NCI-H1417 treated with DMSO at 0.1 percent for 48 hours (cell line): ENCODE data around the gene M1AP.

Source experiments
- DNase-seq: peaks from one replicate; lab custom pipeline; 2025; lab: John Stamatoyannopoulos, UW

Gene M1AP

DNA sequence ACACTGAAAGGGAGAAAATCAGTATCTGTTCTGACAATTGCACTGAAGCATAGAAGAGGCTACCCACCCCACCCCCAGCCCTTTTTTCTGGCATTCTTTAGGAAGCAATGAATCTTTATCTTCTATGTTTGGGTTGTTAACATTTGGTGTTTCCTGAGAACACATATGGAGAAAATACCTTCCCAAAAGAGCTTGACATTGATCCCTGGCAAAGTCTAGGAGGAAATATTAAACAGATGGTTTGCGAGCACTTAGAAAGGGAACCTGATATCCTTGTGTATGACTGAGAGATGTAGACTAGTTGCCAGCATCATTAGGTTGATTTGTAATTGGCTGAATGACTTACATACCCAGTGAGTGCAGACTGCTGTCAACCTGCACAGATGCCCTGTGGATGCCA, 50.7 kb downstream of the M1AP start:
- no peak for DNase-seq

DNA sequence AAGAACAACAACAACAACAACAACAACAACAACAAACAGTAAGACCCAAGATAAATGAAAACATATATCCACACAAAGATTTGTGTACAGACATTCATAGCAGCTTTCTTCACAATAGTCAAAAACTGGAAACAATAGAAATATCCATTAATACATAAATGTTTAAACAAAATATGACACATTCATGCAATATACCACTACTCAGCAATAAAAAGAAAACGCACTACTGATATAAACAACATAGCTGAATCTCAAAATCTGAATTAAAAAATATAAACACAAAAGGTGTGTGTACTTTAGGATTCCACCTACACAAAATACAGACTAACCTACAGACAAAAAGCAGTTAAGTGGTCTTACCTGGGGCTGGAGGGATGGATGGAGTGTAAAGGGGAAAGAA, 51.5 kb downstream of the M1AP start:
- DNase-seq, result no peak

DNA sequence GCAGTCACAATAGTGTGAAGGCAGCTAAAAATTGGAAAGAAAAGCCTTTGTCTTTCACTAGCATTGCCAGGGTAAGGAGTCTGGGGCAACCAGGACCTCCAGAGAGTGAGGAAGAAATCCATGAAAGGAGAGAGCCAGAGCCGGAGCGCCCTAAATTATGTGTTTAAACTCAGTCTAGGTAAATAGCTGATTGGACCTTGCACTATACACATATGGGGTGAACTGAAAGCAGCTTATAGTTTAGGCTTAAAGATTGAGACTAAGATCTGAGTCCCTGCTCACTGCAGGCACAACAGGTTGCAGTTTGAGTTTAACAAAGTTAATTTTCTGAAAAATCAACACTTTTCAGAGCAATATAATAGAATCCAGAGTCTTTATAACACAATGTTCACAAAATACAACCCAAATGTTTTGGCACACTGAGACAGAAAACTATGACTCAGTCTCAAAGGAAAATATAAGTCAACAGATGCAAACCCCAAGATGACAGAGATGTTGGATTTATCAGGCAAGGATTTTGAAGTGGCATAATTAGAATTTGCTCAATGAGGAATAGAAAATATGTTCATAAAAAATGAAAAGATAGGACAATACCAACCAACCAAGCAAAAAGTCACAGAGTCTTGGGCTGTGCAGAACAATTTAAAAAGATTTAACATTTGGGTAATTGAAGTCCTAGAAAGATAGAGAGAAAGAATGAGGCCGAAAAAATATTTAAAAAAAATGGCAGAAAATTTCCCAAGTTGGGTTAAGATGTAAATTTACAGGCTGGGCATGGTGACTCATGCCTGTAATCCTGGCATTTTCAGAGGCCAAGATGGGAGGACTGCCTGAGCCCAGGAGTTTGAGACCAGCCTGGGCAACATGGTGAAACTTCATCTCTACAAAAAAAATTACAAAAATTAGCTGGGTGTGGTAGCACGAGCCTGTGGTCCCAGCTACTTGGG, 54.0 kb downstream of the M1AP start:
- DNase-seq, result no peak

DNA sequence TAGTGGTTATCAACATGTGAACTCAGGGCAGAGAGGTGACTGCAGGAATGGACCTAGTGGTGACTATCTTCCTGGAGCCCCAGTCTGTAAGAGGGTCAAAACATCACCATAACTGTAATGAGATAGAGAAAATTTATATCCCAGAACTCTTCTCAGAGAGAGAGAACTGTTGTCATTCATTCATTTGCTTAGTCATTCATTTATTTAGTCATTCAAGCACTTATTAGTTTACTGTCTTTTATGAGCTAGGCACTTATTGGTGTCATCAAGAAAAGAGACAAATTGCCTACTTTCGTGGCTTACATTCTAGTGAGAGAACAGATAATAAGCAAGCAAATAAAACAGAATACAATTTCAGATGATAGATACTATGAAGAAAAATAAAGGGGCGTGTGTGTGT, 59.5 kb downstream of the M1AP start:
- no peak for DNase-seq

DNA sequence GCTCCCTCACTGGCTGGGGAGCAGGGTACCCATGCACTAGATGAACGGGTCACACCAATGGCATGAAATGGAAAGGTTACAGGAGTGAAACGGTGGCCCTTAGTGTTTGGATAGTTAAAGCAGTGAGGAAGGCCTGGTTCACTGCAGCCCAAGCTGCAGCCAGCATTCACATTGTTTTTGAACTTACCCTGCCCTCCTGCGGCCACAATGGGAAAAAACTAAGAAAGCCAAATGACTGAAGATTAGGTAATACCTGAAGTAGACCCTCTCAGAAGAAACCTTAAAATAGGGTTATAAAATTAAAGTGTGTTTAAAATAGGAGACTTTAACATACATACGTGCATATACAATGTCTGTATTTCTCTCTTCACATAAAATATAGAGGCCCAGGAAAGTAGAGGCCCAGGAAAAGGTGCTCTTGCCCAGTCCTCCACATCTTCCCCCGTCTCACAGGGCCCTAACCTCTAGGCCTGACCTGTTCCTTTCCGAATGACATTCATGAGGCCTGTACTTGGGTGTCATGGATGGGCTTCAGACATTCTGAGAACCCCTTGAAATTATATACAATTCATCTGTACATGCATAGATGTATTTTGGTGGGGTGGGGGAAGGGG, 60.4 kb downstream of the M1AP start:
- no peak for DNase-seq

DNA sequence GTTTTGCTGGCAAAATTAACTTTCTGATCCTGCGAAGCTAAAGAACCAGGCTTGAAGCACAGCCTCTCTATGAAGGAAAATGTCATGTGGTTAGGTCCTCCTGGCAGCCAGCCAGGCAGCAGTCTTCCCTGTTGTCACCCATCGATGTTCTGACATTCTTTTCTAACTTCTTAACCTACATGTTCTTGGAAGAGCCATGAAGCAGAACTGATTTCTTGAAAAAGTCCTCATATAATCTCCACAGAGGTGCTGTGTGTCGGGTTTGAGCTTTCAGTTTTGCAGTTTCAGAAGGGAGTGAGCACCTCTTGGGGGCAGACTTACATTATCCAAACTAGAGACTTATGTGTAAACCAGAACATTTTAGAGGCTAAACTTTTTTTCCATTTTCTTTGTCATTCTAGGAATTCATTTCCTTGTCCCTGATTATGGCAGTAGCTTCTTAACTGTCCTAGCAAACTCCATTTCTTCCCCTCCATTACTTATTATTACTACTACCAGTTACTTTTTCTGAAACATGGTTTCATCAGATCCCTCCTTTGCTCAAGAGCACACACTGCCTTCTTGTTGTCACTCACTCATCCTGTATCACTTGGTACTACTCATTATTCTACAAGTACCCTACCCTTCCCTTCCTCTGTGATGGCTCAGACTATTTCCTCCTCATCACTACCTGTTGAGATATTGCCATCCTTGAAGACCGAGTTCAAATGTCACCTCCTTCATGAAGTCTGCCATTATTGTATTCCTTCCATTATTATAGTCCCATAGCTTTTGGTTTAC, 62.5 kb downstream of the M1AP start:
- no peak for DNase-seq

DNA sequence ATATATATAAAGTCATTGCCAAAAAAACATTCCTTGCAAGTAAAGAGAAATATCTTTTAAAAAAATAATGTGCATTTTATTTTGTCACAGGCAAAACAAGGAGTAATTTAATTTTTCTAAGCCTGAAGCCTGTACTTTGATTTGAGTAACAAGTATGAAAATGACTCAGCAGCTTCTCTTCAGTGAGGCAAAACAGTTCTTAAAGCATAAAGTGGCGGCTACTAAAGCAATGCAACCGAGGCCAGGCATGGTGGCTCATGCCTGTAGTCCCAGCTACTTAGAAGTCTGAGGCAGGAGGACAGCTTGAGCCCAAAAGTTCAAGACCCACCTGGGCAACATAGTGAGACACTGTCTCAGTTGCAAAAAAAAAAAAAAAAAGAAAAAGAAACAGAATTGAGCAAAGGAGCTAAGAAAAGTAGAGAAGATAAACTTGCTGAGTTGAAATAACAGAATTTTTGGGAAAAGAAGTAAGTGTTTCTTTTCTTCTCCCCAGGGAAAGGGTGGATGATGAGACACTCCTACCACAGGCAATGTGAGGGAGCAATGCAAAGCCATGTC, 64.0 kb downstream of the M1AP start:
- no peak for DNase-seq

DNA sequence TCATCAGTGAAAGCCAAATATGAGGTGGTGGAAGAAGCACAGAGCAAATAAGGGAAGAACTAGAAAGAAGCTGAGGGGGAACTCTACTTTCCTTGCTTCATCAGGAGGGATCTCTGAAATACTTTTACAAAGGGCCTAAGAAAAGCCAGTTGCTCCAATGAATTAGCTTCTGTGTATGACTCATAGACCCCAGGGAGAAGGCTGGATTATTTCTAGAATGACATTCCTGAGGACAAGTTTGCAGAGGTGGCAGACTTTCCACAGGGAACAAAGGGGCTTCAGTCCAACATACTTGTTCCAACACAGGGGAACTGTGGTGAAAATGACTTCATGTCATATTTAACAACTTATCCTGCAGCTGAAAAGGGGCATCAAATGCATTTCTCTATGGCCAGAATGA, 64.6 kb downstream of the M1AP start:
- no peak for DNase-seq

DNA sequence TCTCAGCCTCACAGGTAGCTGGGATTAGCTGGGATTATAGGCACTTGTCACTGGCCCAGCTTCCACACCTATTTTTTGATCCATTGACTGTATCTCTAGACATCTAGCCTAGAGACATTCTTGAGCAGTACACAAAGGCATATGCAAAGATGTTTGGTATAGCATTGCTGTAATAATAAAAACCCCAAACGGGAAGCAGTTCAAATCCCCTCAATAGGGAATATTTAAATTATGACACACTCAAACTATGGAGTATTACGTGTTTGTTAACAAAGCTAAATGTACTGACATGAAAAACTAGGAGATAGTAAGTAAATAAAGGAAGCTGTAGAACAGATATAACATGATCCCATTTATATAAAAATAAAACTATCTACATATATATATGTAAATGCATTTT, 65.9 kb downstream of the M1AP start:
- DNase-seq, result no peak

DNA sequence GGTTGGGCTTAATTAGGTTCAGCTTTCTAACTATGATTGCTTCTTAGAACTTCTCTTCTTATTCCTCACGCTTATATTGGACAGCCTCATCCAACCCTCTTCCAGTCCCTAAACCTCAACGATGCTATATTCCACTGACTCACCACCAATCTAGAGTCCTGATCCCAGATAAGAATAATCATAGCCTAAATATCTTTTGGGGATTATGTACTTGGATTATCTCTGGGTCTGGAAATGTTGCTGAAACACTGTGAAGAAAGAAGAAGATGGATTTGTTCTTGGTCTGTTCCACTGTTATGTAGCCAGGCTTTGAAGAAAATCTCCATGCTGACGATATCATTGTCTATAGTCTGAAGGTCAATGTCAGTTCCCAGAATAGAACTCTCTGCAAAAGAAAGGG, 66.7 kb downstream of the M1AP start:
- DNase-seq, result no peak

DNA sequence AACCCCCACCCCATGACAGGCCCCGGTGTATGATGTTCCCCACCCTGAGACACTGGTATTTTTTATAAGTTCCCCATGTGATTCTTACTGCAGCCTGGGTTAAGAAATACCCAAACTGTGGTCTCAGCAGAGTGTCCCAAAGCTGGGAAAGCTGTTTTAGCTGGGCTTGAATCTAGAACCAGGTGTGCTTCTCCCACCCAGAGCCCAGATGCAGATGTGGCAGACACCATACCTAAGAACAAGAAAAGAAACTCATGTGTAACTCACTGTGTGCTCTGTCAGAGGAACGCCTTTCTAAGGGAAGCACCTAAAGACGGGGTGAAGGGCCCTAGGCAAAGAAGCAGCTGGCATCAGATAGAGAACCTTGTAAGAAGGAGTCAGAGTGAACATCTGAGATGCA, 69.7 kb downstream of the M1AP start:
- DNase-seq, result no peak

DNA sequence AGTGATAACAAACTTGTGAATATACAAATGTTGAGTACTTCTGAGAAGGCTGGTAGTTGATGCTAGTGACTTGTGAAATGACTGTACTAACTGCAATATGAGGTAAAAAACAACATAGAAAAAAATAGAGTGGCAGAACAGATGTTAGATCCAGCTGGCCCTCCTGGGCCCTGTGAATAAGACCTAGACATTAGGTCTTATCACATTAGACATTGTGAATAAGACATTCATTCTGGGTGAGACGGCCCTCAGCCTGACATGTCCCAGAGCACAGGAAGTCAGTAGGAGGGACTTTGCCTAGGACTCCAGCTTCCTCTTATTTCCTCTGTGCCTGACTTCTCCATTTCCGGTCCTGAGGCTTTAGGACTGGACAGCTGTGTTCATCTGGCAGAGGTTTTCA, 70.7 kb downstream of the M1AP start:
- DNase-seq, result no peak

DNA sequence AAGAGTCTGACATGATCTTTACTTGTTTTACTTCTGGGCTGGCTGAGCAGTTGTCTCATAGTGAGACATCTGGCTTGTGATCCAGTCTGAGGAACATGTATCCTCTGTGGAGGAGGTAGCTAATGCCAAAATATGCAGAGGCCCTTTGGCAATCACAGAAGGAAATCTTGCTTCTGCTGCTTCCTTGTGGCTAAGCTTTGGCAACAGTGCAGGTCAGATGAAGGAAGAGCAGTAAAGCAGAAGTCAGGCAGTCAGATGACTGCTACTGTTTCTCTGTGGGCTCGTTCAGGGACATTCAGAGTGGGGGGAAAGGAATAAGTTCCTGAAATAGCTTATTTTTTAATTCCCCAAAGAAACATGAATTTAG, 71.3 kb downstream of the M1AP start:
- no peak for DNase-seq

DNA sequence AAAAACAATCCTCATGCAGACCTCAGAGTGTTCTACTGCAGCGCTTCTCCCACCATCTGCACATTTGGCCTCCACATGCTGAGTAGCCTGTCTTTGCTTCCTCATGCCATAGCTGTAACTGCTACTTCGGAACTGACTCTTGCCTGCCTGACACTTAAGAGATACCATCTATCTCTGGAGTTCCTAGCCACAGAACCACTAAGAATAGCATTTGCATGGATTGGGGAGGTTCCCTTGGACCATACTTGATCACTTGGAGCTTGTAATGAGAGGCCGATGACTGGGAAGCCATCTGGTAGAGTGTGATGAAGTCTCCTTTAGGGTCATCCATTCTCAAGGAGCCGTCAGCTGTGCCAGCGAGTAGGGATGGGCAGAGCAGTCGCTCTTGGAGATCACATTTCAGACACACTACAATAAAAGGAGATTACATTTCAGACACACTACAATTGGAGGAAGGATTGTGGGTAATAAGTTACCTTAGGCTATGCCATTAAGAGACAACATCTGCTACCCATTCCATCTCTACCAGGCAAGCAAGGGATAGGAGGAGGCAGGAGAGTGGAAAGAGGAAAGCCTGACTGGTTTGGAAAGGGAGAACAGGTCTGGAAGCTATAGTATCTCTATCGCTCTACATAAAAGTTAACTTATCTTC, 71.8 kb downstream of the M1AP start:
- no peak for DNase-seq

DNA sequence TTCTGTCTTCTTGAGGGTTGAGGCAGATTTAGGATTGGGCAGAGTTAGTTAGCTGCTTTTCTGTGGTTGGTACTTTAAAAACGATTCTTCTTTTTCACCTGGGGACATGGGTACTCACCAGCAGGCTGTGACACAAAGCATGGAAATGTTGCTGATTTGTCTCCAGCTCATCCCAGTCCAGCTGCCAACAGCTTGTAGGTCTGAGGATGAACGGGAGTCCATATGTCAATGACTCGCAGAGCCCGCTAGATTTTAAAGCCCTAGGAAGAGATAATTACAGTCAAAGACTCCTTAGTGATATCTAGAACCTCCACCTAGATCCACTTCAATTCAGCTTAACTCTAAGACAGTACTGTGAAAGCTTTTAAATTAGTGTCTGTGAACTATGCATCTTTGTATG, 72.8 kb downstream of the M1AP start:
- DNase-seq, result no peak

DNA sequence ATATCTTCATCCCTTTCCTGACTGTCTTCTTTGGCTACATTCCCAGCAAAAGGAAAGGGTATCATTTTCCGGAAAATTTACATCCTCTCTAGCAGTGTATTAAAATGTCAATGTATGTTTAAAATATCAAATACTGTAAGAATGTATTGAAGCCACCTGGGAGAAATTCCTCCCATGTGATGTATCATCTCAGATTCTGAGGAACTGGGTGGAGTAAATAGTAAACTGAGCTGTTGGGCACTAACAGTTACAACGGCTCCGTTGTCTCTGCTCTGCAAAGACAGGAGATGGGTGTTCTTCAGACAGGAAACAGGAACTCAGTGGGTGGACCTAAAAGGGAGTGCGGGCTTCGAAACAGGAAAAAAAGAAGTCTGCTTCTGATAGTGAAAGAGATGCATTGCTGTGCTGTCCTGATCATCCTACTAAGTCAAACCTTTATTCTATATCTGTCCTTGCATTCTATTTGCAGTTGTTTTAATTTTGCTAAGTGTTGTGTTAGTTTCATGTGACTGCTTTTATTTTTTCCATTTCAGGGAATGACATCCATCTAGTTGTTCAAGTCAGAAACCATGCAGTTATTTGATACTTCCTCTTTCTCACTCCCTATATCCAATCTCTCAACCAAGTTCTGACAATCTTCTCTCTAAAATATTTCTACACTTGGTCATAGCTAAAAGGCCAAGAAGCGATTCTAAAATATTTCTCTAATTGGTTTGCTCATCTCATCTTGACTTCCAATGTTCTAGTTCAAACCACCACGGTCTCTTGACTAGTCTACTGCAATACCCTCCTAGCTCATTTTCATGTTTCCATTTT, 74.2 kb downstream of the M1AP start:
- DNase-seq, result no peak

DNA sequence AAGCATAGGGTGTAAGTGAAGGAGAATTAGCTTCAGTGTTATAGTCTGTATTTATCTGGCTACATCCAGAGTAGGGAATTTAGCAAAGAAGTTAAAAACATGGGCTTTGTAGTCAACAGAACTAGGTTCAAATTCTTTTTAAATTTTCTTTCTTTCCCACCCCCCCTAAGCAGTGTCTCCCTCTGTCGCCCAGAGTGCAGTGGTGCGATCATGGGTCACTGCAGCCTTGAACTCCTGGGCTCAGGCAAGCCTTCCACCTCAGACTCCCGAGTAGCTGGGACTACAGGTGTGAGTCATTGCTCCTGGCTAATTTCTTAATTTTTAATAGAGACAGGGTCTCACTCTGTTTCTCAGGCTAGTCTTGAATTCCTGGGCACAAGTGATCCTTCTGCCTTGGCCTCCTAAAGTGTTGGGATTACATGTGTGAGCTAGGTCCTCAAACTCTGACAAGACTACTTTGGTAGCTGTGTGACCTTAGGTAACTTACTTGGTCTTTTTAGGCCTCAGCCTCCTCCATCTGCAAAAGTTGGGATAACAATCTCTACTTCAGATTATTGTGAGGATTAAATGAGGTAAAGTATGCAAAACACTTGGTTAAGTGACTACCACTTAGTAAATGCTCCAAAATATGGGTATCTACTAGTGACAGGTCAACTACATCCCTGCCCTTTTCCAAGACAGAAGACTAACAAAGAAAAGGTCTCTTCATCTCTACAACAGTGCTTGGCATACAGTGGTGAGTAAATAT, 75.8 kb downstream of the M1AP start:
- DNase-seq, result no peak

DNA sequence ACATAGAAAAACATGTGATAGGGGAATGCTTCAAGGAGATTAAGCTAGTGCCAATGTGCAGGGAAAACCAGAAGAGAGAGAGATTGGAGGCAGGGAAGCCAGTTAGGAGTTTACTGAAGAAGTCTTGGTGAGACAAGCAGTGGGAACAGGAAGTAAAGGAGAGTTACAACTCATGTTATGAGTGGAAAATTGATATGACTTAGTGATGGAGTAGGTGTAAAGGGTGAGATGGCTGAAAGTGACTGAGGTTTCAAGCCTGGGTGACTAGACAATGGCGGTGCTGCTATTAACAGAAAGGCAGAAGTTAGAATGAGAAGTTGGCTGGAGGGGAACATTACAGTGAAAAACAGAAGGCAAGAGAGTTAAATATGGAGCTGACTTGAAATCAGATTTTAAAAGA, 77.1 kb downstream of the M1AP start:
- DNase-seq, result no peak

DNA sequence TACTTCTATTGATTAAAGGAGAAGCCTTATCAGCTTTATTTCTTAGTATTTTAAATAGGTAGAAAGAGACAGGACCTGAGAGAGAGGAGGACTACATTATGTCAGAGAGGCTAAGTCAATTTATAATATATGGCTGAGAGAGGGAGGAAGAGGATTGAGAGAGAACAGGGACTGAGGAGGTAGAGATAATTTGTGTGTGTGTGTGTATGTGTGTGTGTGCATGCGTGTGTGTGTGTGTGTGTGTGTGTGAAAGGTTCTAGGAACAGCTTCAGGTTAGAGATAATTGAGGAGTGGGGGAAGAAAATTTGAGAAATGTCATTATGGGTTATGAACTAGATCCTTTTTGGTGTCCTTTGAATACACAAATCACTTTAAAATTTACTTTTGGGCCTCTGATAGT, 78.4 kb downstream of the M1AP start:
- DNase-seq, result no peak

DNA sequence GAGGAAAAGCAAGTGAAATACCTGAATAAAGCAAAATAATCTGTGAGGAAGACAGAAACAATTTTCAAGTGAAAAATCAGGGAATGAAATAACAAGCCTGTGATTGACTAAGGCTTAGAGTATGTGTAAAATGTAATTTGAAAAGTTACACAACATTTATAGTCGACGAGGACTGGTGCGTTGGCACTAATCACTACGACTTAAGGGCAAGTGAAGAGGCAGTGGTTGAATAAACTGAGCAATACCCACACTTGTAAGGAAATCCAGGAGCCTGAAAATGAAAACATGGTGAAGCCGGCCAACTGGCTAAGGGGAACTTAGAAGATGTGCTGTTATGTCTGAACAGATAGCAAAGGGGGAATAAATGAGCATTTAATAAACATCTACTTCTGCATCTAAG, 80.2 kb downstream of the M1AP start:
- DNase-seq, result no peak

DNA sequence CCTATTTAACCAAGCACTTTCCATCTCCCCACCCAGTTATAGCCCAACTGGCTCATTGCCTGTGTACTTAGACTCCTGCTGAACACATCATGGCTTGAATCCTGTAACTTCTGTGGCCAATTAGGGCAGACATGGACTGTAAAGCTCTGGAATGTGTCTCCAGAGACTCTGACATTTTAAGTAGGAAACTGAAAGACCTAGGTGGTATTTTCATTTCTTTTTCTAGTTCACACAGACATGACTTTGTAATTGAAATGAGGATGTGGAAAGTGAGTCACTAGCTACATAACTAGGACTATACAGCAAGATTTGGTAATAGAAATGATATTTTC, 81.4 kb downstream of the M1AP start:
- DNase-seq, result no peak
